IMR-90 (cell line): ENCODE measurements around the gene EID3.

Experiments
- CTCF ChIP-seq: conservative IDR thresholded peaks from 2 replicates; pipeline ENCODE4 v1.5.1; 2012; ENCODE audit warnings: mild to moderate bottlenecking, low read depth, low read length, improper control_type of control experiment
- ELK1 ChIP-seq: fragments of 150-350 bp; IDR thresholded peaks from 2 replicates; pipeline ENCODE4 v1.6.1; 2016; ENCODE audit warnings: low read depth, mild to moderate bottlenecking, low read length, moderate library complexity, borderline replicate concordance
- FOS ChIP-seq: fragments of 150-350 bp; IDR thresholded peaks from 2 replicates; pipeline ENCODE4 v1.6.1; 2016; ENCODE audit warnings: low read depth, low read length
- MAZ ChIP-seq: IDR thresholded peaks from 2 replicates; pipeline ENCODE4 v1.6.1; 2012; ENCODE audit warnings: low read depth, mild to moderate bottlenecking, low read length, improper control_type of control experiment, moderate library complexity, borderline replicate concordance
- MXI1 ChIP-seq: IDR thresholded peaks from 2 replicates; pipeline ENCODE4 v1.6.1; 2012; ENCODE audit warnings: low read depth, mild to moderate bottlenecking, low read length, moderate library complexity, borderline replicate concordance
- POLR2A ChIP-seq: IDR thresholded peaks from 2 replicates; pipeline ENCODE4 v1.6.1; 2012; ENCODE audit warnings: mild to moderate bottlenecking, low read depth, low read length
- RAD21 ChIP-seq: IDR thresholded peaks from 2 replicates; pipeline ENCODE4 v1.6.1; 2012; ENCODE audit warnings: low read length, improper control_type of control experiment
- RFX5 ChIP-seq: IDR thresholded peaks from 2 replicates; pipeline ENCODE4 v1.8.0; 2012; ENCODE audit warnings: low read depth, mild to moderate bottlenecking, low read length, moderate library complexity
- USF2 ChIP-seq: fragments of 150-350 bp; IDR thresholded peaks from 2 replicates; pipeline ENCODE4 v1.6.1; 2017; ENCODE audit warnings: mild to moderate bottlenecking, antibody characterized with exemption, low read length, low read depth

DNA sequence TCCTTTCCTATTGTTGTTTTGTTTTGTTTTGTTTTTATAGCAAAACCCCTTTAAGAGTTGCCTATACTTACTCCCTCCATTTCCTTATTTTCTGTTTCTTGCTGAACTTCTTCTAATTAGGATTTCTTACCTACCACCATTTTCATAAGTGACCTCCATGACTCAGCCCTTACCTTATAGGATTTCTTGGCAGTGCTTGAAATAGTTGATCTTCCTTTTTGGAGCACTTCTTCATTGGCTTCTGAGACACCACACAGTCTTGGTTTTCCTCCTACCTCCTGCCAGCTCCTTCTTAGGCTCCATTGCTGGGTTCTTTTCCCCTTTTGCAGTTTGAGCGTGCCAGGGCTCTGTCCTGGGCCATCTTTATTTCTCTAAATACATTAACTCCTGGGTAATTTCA lies 23.4 kb upstream of the EID3 start:
- TF ChIP-seq CTCF (no peak), POLR2A (no peak), MXI1 (no peak), USF2 (no peak), FOS (no peak), RFX5 (no peak), ELK1 (no peak), RAD21 (no peak), MAZ (no peak)
